ENCODE data around the gene ASTN2. TPM values are rescaled to one million over a fixed set of nuclear protein-coding genes. Genes with fewer than 3 reads are reported as not detected.

Gene ASTN2
- polyA plus RNA-seq, 1 donor from 2014 or later = 6.8 TPM

- Histone ChIP-seq H3K27ac (ENCODE audit: low read length) (no peak overlapping the region), H3K79me2 (replicated peaks; ENCODE audit: insufficient read depth, low read length) (no peaks in the 10 kb centered on the region), H2AFZ (ENCODE audit: low read depth, low read length) (no peak overlapping the region), H3K9me3 (ENCODE audit: low read length) (no peaks in the 10 kb centered on the region), H4K20me1 (ENCODE audit: insufficient read depth) (no peaks in the 10 kb centered on the region), H3F3A (ENCODE audit: insufficient read depth, low read length, poor library complexity, severe bottlenecking) (no peaks in the 10 kb centered on the region), H3K9ac (ENCODE audit: low read length) (no peak overlapping the region), H3K9me2 (ENCODE audit: insufficient read depth, low read length) (no peaks in the 10 kb centered on the region), H3K36me3 (ENCODE audit: insufficient read depth, low read length) (no peaks in the 10 kb centered on the region), H3K4me2 (ENCODE audit: low read length) (no peak overlapping the region), H3K4me3 (ENCODE audit: low read length) (no peak overlapping the region), H3K27me3 (ENCODE audit: insufficient read depth, low read depth, low read length) (no peaks in the 10 kb centered on the region)
- no peak for TF ChIP-seq MXI1 (conservative IDR thresholded peaks at IDR 0.05; ENCODE audit: poor library complexity, severe bottlenecking)
- TF ChIP-seq EP300 (conservative IDR thresholded peaks at IDR 0.05; ENCODE audit: poor library complexity, severe bottlenecking) = no peak
- TF ChIP-seq POLR2AphosphoS5 (IDR thresholded peaks at IDR 0.05) = no peak
- TF ChIP-seq SMC3 (conservative IDR thresholded peaks at IDR 0.05; ENCODE audit: poor library complexity) = no peak
- no peak for TF ChIP-seq TAF1 (IDR thresholded peaks at IDR 0.05; ENCODE audit: low read depth)
- no peak for TF ChIP-seq RAD21 (conservative IDR thresholded peaks at IDR 0.05)
- no peak for TF ChIP-seq CTCF (IDR thresholded peaks at IDR 0.05; ENCODE audit: poor library complexity, severe bottlenecking)
- no peak for TF ChIP-seq REST (IDR thresholded peaks at IDR 0.05; ENCODE audit: borderline replicate concordance)
- no peak for TF ChIP-seq EZH2 (IDR thresholded peaks at IDR 0.05; ENCODE audit: borderline replicate concordance, insufficient read depth, low read length, poor library complexity, severe bottlenecking)
Measured at GRCh38 chr9:116658265-116658664, 756.6 kb downstream of the ASTN2 start.

GRCh38 chr9:116656977-116657376 lies 757.9 kb downstream of the ASTN2 start:
- H3K27ac ChIP-seq (ENCODE audit: low read length) = no peak overlapping the region
- no peaks in the 10 kb centered on the region for H4K20me1 ChIP-seq (ENCODE audit: insufficient read depth)
- no peaks in the 10 kb centered on the region for H3K36me3 ChIP-seq (ENCODE audit: insufficient read depth, low read length)
- H3F3A ChIP-seq (ENCODE audit: insufficient read depth, low read length, poor library complexity, severe bottlenecking) = no peaks in the 10 kb centered on the region
- H3K9ac ChIP-seq (ENCODE audit: low read length) = no peak overlapping the region
- H2AFZ ChIP-seq (ENCODE audit: low read depth, low read length) = no peak overlapping the region
- H3K9me2 ChIP-seq (ENCODE audit: insufficient read depth, low read length) = no peaks in the 10 kb centered on the region
- no peaks in the 10 kb centered on the region for H3K27me3 ChIP-seq (ENCODE audit: insufficient read depth, low read depth, low read length)
- TF ChIP-seq REST (IDR thresholded peaks at IDR 0.05; ENCODE audit: borderline replicate concordance) (no peak), POLR2AphosphoS5 (IDR thresholded peaks at IDR 0.05) (no peak), EZH2 (IDR thresholded peaks at IDR 0.05; ENCODE audit: borderline replicate concordance, insufficient read depth, low read length, poor library complexity, severe bottlenecking) (no peak), EP300 (conservative IDR thresholded peaks at IDR 0.05; ENCODE audit: poor library complexity, severe bottlenecking) (no peak), CTCF (IDR thresholded peaks at IDR 0.05; ENCODE audit: poor library complexity, severe bottlenecking) (no peak), MXI1 (conservative IDR thresholded peaks at IDR 0.05; ENCODE audit: poor library complexity, severe bottlenecking) (no peak), SMC3 (conservative IDR thresholded peaks at IDR 0.05; ENCODE audit: poor library complexity) (no peak), TAF1 (IDR thresholded peaks at IDR 0.05; ENCODE audit: low read depth) (no peak), RAD21 (conservative IDR thresholded peaks at IDR 0.05) (no peak)
- no peak overlapping the region for H3K4me2 ChIP-seq (ENCODE audit: low read length)
- no peaks in the 10 kb centered on the region for H3K79me2 ChIP-seq (replicated peaks; ENCODE audit: insufficient read depth, low read length)
- H3K9me3 ChIP-seq (ENCODE audit: low read length) = no peaks in the 10 kb centered on the region
- no peak overlapping the region for H3K4me3 ChIP-seq (ENCODE audit: low read length)
